Mononuclear cell (primary cell): ENCODE data around the gene TP53TG5. TPM values are rescaled to one million over a fixed set of nuclear protein-coding genes. Genes with fewer than 3 reads are reported as not detected.

Experiments
- total RNA-seq: library from RNA; depleted of rRNA; stranded (reverse); fragments of >200 nt; gene quantifications from one replicate; pipeline ENCODE4 v1.2.3, GENCODE V29; 2012

Gene TP53TG5
- total RNA-seq, 1 donor = under 0.01 TPM

Other genes starting within 250 kb of the TP53TG5 start
- not detected for gene PI3, start 203.4 kb downstream of the TP53TG5 start, total RNA-seq
- not detected for gene SEMG1, start 171.3 kb downstream of the TP53TG5 start, total RNA-seq
- not detected for gene SEMG2, start 157.0 kb downstream of the TP53TG5 start, total RNA-seq
- 0.63 TPM for gene SLPI, start 123.8 kb downstream of the TP53TG5 start, total RNA-seq
- gene RBPJL, start 71.5 kb downstream of the TP53TG5 start, total RNA-seq = not detected
- not detected for gene MATN4, start 70.0 kb downstream of the TP53TG5 start, total RNA-seq
- gene SDC4, start 29.9 kb downstream of the TP53TG5 start, total RNA-seq = 17.1 TPM
- 63.8 TPM for gene SYS1, start 15.2 kb downstream of the TP53TG5 start, total RNA-seq
- gene DBNDD2, start 30.0 kb upstream of the TP53TG5 start, total RNA-seq = 6.6 TPM
- gene PIGT, start 37.8 kb upstream of the TP53TG5 start, total RNA-seq = 57.9 TPM
- not detected for gene WFDC2, start 91.4 kb upstream of the TP53TG5 start, total RNA-seq
- not detected for gene SPINT3, start 137.3 kb upstream of the TP53TG5 start, total RNA-seq
- gene WFDC6, start 161.2 kb upstream of the TP53TG5 start, total RNA-seq = not detected
- gene EPPIN, start 169.1 kb upstream of the TP53TG5 start, total RNA-seq = not detected
- gene WFDC8, start 201.0 kb upstream of the TP53TG5 start, total RNA-seq = not detected